T-cell (primary cell): ENCODE data around the gene SLC5A5. TPM values are rescaled to one million over a fixed set of nuclear protein-coding genes. Genes with fewer than 3 reads are reported as not detected.

Experiments
- ATAC-seq, 4 experiments: fragments of 200-7000 bp in 3 of 4; fragments of 150-1000 bp in 1 of 4; cut with Tn5 transposase; replicated peaks in 1 of 4; 1 replicate in 3 of 4; 2 replicates in 1 of 4; pipeline ENCODE4 v1.10.0; 2021; ENCODE audit warnings: moderate library complexity in 3 of 4, mild to moderate bottlenecking in 2 of 4, moderate number of reproducible peaks in 1 of 4
- CTCF ChIA-PET, 2 donors: fragments of 300-600 bp; sonication (Branson Sonifier 250); formaldehyde crosslinking; loops; one replicate each; lab custom pipeline; 2022; ENCODE audit warnings: antibody characterized with exemption in 2 of 2; lab: Charles Lee
- POLR2A ChIA-PET, 2 donors: fragments of 300-600 bp; sonication (Branson Sonifier 250); formaldehyde crosslinking; loops; one replicate each; lab custom pipeline; 2022; ENCODE audit warnings: antibody characterized with exemption in 2 of 2; lab: Charles Lee
- DNase-seq, 35 experiments: peaks; one replicate each; pipeline versions ENCODE4 v3.0.0 to v3.0.0-alpha.2; 2013 to 2023
- H3K27ac ChIP-seq: one replicate; pipeline ENCODE4 v1.5.1; 2013; ENCODE audit warnings: low read length
- H3K27me3 ChIP-seq, 2 experiments: replicated peaks in 1 of 2; 1 replicate in 1 of 2; 2 replicates in 1 of 2; pipeline versions ENCODE4 v1.6.1 to v1.7.0; 2013; ENCODE audit warnings: low read length in 1 of 2, mixed read lengths in 1 of 2; ENCODE audit not compliant: control insufficient read depth in 2 of 2, insufficient read depth in 2 of 2; ENCODE audit errors: extremely low read depth in 1 of 2
- H3K36me3 ChIP-seq, 2 donors: 1 replicate in 1 of 2; 2 replicates in 1 of 2; pipeline versions ENCODE4 v1.6.1 to v1.7.0; 2013; ENCODE audit warnings: low read length in 1 of 2; ENCODE audit not compliant: control insufficient read depth in 2 of 2, insufficient read depth in 1 of 2; ENCODE audit errors: extremely low read depth in 1 of 2
- H3K4me1 ChIP-seq, 2 experiments: 1 replicate in 1 of 2; 2 replicates in 1 of 2; pipeline versions ENCODE4 v1.6.1 to v1.7.0; 2013; ENCODE audit warnings: low read length in 2 of 2, mixed read lengths in 1 of 2; ENCODE audit not compliant: insufficient read depth in 2 of 2, control insufficient read depth in 1 of 2; ENCODE audit errors: extremely low read depth in 1 of 2
- H3K4me3 ChIP-seq, 2 donors: 1 replicate in 1 of 2; 2 replicates in 1 of 2; pipeline versions ENCODE4 v1.5.1 to v1.7.0; 2013; ENCODE audit warnings: mild to moderate bottlenecking in 2 of 2, low read length in 1 of 2, moderate library complexity in 1 of 2; ENCODE audit not compliant: control insufficient read depth in 1 of 2; ENCODE audit errors: extremely low read depth in 1 of 2
- H3K9me3 ChIP-seq: 2 replicates; pipeline ENCODE4 v1.7.0; 2013
- H3K27ac Mint-ChIP-seq, 2 donors: one replicate each; pipeline ENCODE4 v1.8.0; 2020 to 2021; ENCODE audit warnings: mild to moderate bottlenecking in 2 of 2, mixed read lengths in 2 of 2
- H3K27me3 Mint-ChIP-seq, 2 donors: one replicate each; pipeline ENCODE4 v1.8.0; 2021 to 2022; ENCODE audit warnings: mixed read lengths in 2 of 2
- H3K36me3 Mint-ChIP-seq: one replicate; pipeline ENCODE4 v1.8.0; 2021; ENCODE audit warnings: mixed read lengths
- H3K4me1 Mint-ChIP-seq, 3 donors: one replicate each; pipeline ENCODE4 v1.8.0; 2020 to 2022; ENCODE audit warnings: mixed read lengths in 3 of 3, mild to moderate bottlenecking in 1 of 3
- H3K4me3 Mint-ChIP-seq, 3 donors: one replicate each; pipeline ENCODE4 v1.8.0; 2020 to 2022; ENCODE audit warnings: mild to moderate bottlenecking in 3 of 3, mixed read lengths in 3 of 3, moderate library complexity in 3 of 3
- H3K9me3 Mint-ChIP-seq, 3 donors: one replicate each; pipeline ENCODE4 v1.8.0; 2020 to 2022; ENCODE audit warnings: mixed read lengths in 3 of 3
- WGBS: methylation state at CpG from one replicate; pipeline ENCODE4 v1.1.5; 2013; ENCODE audit warnings: missing lambda C conversion rate; ENCODE audit not compliant: insufficient coverage; 5-methylcytosine and 5-hydroxymethylcytosine counted together
- total RNA-seq, 35 experiments: library from RNA in 6 of 35; stranded (reverse) in 6 of 35; fragments of 120-200 nt in 1 of 35; gene quantifications; one replicate each; pipeline versions ENCODE4 v1.2.1 to v1.2.4 and lab custom pipeline; 2013 to 2026

Gene SLC5A5
- 1 to 10 TPM; 2.1 to 5.7 (median 3.5) TPM for total RNA-seq
- total RNA-seq (2013): 1.7 TPM
- 0.79 to 8.7 (median 3.7) reads per million in 29 experiments for total RNA-seq (lab: John Stamatoyannopoulos, UW)

GRCh38 chr19:17871878-17872250 lies at the start of gene SLC5A5:
TSS of gene SLC5A5 (plus strand) at chr19:17871945. CDS start at chr19:17872320, 375 bp downstream.
- no peaks in the 10 kb centered on the region for H3K36me3 Mint-ChIP-seq
- ATAC-seq (peak in 3 of 4 experiments; percentile 8 to 15 (median 14)), DNase-seq (peak in 2 of 35 experiments; percentile 27 to 33)
- CTCF ChIA-PET: interaction anchor here (0.6 to 2.4 kb wide), 3 partner anchors 12 to 61 kb away, joined by 3 to 10 read pairs (median 4); partner anchors contain the start of genes CCDC124 (in 1 of the 2) and RPL18A (in 1 of the 2)
- Histone ChIP-seq H3K27ac (peak within 1 kb of the TSS; percentile 12), H3K4me1 (peaks cover 5 to 37% of the 10 kb centered on the region in 2 experiments), H3K27me3 (peaks cover 0 to 37% of the 10 kb centered on the region in 2 experiments), H3K4me3 (peak within 1 kb of the TSS; percentile 54 to 60), H3K36me3 (no peaks in the 10 kb centered on the region), H3K9me3 (no peaks in the 10 kb centered on the region)
- H3K27ac Mint-ChIP-seq: peak within 1 kb of the TSS; percentile 58 to 80
- no peaks in the 10 kb centered on the region for H3K27me3 Mint-ChIP-seq
- peak within 1 kb of the TSS; percentile 73 to 85 (median 80) for H3K4me3 Mint-ChIP-seq
- peaks cover 13 to 32% (median 16%) of the 10 kb centered on the region in 3 donors for H3K4me1 Mint-ChIP-seq
- WGBS: 10% methylated on average over 25 of the region's 26 CpGs
- POLR2A ChIA-PET: interaction anchor here (0.5 to 0.6 kb wide), 2 partner anchors 128 to 430 kb away, joined by 3 to 6 read pairs; no protein-coding TSS in a partner anchor
- H3K9me3 Mint-ChIP-seq: no peaks in the 10 kb centered on the region

GRCh38 chr19:17824339-17824738 lies 47.4 kb upstream of the SLC5A5 start:
- ChIA-PET POLR2A (no interaction called here), CTCF (no interaction called here)
- peaks cover 16 to 30% of the 10 kb centered on the region in 2 donors for H3K36me3 ChIP-seq
- H3K27me3 ChIP-seq: no peaks in the 10 kb centered on the region
- Mint-ChIP-seq H3K4me3 (no peak overlapping the region), H3K4me1 (peaks cover 1 to 7% (median 1%) of the 10 kb centered on the region in 3 donors), H3K9me3 (no peaks in the 10 kb centered on the region), H3K27me3 (no peaks in the 10 kb centered on the region), H3K36me3 (peaks cover 10% of the 10 kb centered on the region), H3K27ac (peak overlapping the region; percentile 46 to 64)
- no peaks in the 10 kb centered on the region for H3K9me3 ChIP-seq
- H3K4me3 ChIP-seq: no peak overlapping the region
- peak in 1 of 4 experiments; percentile 35 for ATAC-seq
- H3K27ac ChIP-seq: no peak overlapping the region
- H3K4me1 ChIP-seq: no peaks in the 10 kb centered on the region
- DNase-seq: no peak
- WGBS: 67% methylated on average over 2 of the region's 8 CpGs

GRCh38 chr19:17826508-17827056 lies 45.2 kb upstream of the SLC5A5 start:
- H3K4me1 ChIP-seq: peaks cover 0 to 2% of the 10 kb centered on the region in 2 experiments
- H3K27ac Mint-ChIP-seq: no peak overlapping the region
- no peaks in the 10 kb centered on the region for H3K27me3 Mint-ChIP-seq
- ChIA-PET POLR2A (no interaction called here), CTCF (no interaction called here)
- no peak overlapping the region for H3K27ac ChIP-seq
- peaks cover 19 to 50% of the 10 kb centered on the region in 2 donors for H3K36me3 ChIP-seq
- no peak overlapping the region for H3K4me3 ChIP-seq
- no peak for ATAC-seq
- H3K4me3 Mint-ChIP-seq: no peak overlapping the region
- peaks cover 24% of the 10 kb centered on the region for H3K36me3 Mint-ChIP-seq
- H3K27me3 ChIP-seq: no peaks in the 10 kb centered on the region
- peaks cover 1 to 7% (median 1%) of the 10 kb centered on the region in 3 donors for H3K4me1 Mint-ChIP-seq
- no peaks in the 10 kb centered on the region for H3K9me3 ChIP-seq
- no peak for DNase-seq
- no peaks in the 10 kb centered on the region for H3K9me3 Mint-ChIP-seq
- 96% methylated on average over 8 of the region's 13 CpGs for WGBS

GRCh38 chr19:17829855-17830566 lies 41.7 kb upstream of the SLC5A5 start:
- H3K27ac Mint-ChIP-seq: no peak overlapping the region
- CTCF ChIA-PET: interaction anchor here in 1 of 2 donors (0.9 kb wide), 1 partner anchor 25 kb away, joined by 4 read pairs; no protein-coding TSS in a partner anchor

GRCh38 chr19:17830567-17831418 lies 41.0 kb upstream of the SLC5A5 start:
- Mint-ChIP-seq H3K27me3 (no peaks in the 10 kb centered on the region), H3K27ac (no peak overlapping the region), H3K36me3 (peaks cover 54% of the 10 kb centered on the region)

More at GRCh38 chr19:17829855-17830566, 41.7 kb upstream of the SLC5A5 start:
- ATAC-seq (no peak), DNase-seq (no peak)
- Histone ChIP-seq H3K36me3 (peaks cover 34 to 80% of the 10 kb centered on the region in 2 donors), H3K27me3 (no peaks in the 10 kb centered on the region), H3K4me1 (peaks cover 0 to 13% of the 10 kb centered on the region in 2 experiments), H3K27ac (no peak overlapping the region), H3K9me3 (no peaks in the 10 kb centered on the region), H3K4me3 (no peak overlapping the region)
- Mint-ChIP-seq H3K4me3 (no peak overlapping the region), H3K36me3 (peaks cover 46% of the 10 kb centered on the region), H3K27me3 (no peaks in the 10 kb centered on the region), H3K9me3 (no peaks in the 10 kb centered on the region), H3K4me1 (peaks cover 1 to 8% (median 3%) of the 10 kb centered on the region in 3 donors)
- 91% methylated on average over 20 of the region's 29 CpGs for WGBS
- POLR2A ChIA-PET: interaction anchor here (0.6 kb wide), 2 partner anchors 105 to 395 kb away, joined by 3 read pairs; no protein-coding TSS in a partner anchor

More at GRCh38 chr19:17830567-17831418, 41.0 kb upstream of the SLC5A5 start:
- DNase-seq: peak in 31 of 35 experiments; percentile 24 to 64 (median 47)
- ATAC-seq: peak; percentile 30 to 75 (median 35)
- Histone ChIP-seq H3K27ac (no peak overlapping the region), H3K4me1 (peaks cover 0 to 18% of the 10 kb centered on the region in 2 experiments), H3K36me3 (peaks cover 35 to 83% of the 10 kb centered on the region in 2 donors), H3K27me3 (no peaks in the 10 kb centered on the region), H3K4me3 (no peak overlapping the region), H3K9me3 (no peaks in the 10 kb centered on the region)
- no peak overlapping the region for H3K4me3 Mint-ChIP-seq
- POLR2A ChIA-PET: no interaction called here
- peaks cover 8 to 16% (median 9%) of the 10 kb centered on the region in 3 donors for H3K4me1 Mint-ChIP-seq
- no peaks in the 10 kb centered on the region for H3K9me3 Mint-ChIP-seq
- CTCF ChIA-PET: interaction anchor here in 1 of 2 donors (0.9 kb wide), 1 partner anchor 29 kb away, joined by 3 read pairs; the partner anchor contains the start of gene RPL18A
- 95% methylated on average over 31 of the region's 50 CpGs for WGBS
